H1 (cell line): ENCODE results near the gene TMEM182.

Source experiments
- CREB1 ChIP-seq: IDR thresholded peaks from 2 replicates; pipeline ENCODE4 v1.6.1; 2012; ENCODE audit warnings: inconsistent platforms
- CTBP2 ChIP-seq: IDR thresholded peaks from 2 replicates; pipeline ENCODE4 v1.7.0; 2011; ENCODE audit warnings: borderline replicate concordance, mild to moderate bottlenecking, moderate library complexity, mixed read lengths, low read length; ENCODE audit not compliant: insufficient read depth, insufficient read length
- EZH2 ChIP-seq: fragments of 200-600 bp; sonication (generic); IDR thresholded peaks from 2 replicates; pipeline ENCODE4 v1.7.1; 2012; ENCODE audit warnings: low read depth, mild to moderate bottlenecking, moderate library complexity, low read length, inconsistent platforms; ENCODE audit not compliant: severe bottlenecking
- NRF1 ChIP-seq: IDR thresholded peaks from 2 replicates; pipeline ENCODE4 v1.6.1; 2011; ENCODE audit warnings: mild to moderate bottlenecking, low read depth, low read length, improper control_type of control experiment
- POLR2A ChIP-seq, 2 experiments: IDR thresholded peaks; 1 replicate in 1 of 2; 2 replicates in 1 of 2; pipeline ENCODE4 v1.6.1; 2011; ENCODE audit warnings: low read depth in 2 of 2, low read length in 2 of 2, mild to moderate bottlenecking in 2 of 2; ENCODE audit errors: control extremely low read depth in 1 of 2
- POLR2AphosphoS5 ChIP-seq: IDR thresholded peaks from 2 replicates; pipeline ENCODE4 v1.6.1; 2011; ENCODE audit warnings: low read depth, low read length
- POU5F1 ChIP-seq: IDR thresholded peaks from 2 replicates; pipeline ENCODE4 v1.6.1; 2011; ENCODE audit warnings: low read depth, mild to moderate bottlenecking, low read length, moderate library complexity
- SIN3A ChIP-seq, 2 experiments: IDR thresholded peaks in 1 of 2; conservative IDR thresholded peaks in 1 of 2; 2 replicates each; pipeline ENCODE4 v1.6.1; 2011 to 2012; ENCODE audit warnings: low read length in 2 of 2, improper control_type of control experiment in 1 of 2, low read depth in 1 of 2, mild to moderate bottlenecking in 1 of 2
- TF ChIP-seq, protein P1 (sequence below), 3 experiments: IDR thresholded peaks; 1 replicate in 2 of 3; 2 replicates in 1 of 3; pipeline versions ENCODE4 v1.5.1 to v1.6.1; 2011; ENCODE audit warnings: low read length in 3 of 3, mild to moderate bottlenecking in 3 of 3, inconsistent platforms in 2 of 3, low read depth in 1 of 3, moderate library complexity in 1 of 3; ENCODE audit not compliant: insufficient read depth in 1 of 3; ENCODE audit errors: control extremely low read depth in 1 of 3

DNA sequence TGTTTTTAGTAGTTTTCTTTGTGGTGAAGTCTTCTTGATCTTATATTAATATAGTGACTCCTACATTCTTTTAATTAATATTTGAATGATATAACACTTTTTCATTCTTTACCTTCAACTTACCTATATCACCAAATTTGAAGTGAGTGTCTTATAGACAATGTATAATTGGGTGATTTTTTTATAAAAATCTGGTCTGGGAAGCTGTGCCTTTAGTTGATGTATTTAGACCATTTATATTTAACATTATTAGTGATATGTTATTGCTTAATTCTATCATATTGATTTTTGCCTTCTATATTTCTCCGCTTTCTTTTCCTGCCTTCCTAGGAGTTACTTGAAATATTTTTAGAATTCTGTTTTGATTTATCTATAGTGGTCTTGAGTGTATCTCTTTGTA is 16.4 kb downstream of the TMEM182 start:
- TF ChIP-seq POLR2A (IDR thresholded peaks at IDR 0.05; ENCODE audit: control extremely low read depth in 1 of 2, low read depth in 2 of 2, low read length in 2 of 2) (no peak), CTBP2 (no peak), POU5F1 (no peak), NRF1 (no peak), POLR2AphosphoS5 (no peak), CREB1 (no peak), EZH2 (no peak), SIN3A (conservative IDR thresholded peaks at IDR 0.05 in 1 of 2, IDR thresholded peaks at IDR 0.05 in 1 of 2; ENCODE audit: low read depth in 1 of 2, low read length in 2 of 2) (no peak)
- TF ChIP-seq, protein P1, sequence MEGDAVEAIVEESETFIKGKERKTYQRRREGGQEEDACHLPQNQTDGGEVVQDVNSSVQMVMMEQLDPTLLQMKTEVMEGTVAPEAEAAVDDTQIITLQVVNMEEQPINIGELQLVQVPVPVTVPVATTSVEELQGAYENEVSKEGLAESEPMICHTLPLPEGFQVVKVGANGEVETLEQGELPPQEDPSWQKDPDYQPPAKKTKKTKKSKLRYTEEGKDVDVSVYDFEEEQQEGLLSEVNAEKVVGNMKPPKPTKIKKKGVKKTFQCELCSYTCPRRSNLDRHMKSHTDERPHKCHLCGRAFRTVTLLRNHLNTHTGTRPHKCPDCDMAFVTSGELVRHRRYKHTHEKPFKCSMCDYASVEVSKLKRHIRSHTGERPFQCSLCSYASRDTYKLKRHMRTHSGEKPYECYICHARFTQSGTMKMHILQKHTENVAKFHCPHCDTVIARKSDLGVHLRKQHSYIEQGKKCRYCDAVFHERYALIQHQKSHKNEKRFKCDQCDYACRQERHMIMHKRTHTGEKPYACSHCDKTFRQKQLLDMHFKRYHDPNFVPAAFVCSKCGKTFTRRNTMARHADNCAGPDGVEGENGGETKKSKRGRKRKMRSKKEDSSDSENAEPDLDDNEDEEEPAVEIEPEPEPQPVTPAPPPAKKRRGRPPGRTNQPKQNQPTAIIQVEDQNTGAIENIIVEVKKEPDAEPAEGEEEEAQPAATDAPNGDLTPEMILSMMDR (IDR thresholded peaks at IDR 0.05; ENCODE audit: control extremely low read depth in 1 of 3, insufficient read depth in 1 of 3, low read depth in 1 of 3, low read length in 3 of 3), result no peak
